LNCaP clone FGC (cell line): ENCODE results near the gene CCDC14.

Experiments
- DNase-seq: peaks from one replicate; pipeline ENCODE4 v3.0.0-alpha.2; 2011; ENCODE audit warnings: low read depth
- H3K4me3 ChIP-seq: 2 replicates; pipeline ENCODE4 v1.5.1; 2011; ENCODE audit warnings: mild to moderate bottlenecking, low read depth, low read length, control low read depth
- TF ChIP-seq, protein P1 (sequence below): IDR thresholded peaks from 2 replicates; pipeline ENCODE4 v1.5.1; 2012; ENCODE audit warnings: mild to moderate bottlenecking; ENCODE audit not compliant: control insufficient read depth, insufficient read depth; ENCODE audit errors: extremely low read depth

CCDC14 gene

DNA sequence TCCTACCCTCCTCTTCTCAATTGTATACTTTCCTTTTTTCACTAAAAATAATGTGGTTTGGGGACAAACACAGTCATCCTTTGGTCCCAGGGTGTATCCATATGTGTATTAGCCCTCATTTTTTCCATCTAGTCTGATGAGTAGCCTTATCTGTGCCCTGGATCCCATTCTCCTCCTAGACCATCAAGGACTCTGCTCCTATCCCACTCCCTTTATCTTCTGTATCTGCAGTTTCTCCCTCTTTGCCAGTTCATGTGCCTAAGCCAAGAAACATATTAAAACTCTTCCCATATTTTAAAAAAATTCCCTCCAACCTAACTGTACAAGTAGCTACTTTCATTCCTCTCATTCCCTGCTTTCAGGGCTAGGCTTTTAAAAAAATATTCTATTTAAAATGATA lies 25.2 kb downstream of the CCDC14 start:
- no peak overlapping the region for H3K4me3 ChIP-seq
- TF ChIP-seq, protein P1, sequence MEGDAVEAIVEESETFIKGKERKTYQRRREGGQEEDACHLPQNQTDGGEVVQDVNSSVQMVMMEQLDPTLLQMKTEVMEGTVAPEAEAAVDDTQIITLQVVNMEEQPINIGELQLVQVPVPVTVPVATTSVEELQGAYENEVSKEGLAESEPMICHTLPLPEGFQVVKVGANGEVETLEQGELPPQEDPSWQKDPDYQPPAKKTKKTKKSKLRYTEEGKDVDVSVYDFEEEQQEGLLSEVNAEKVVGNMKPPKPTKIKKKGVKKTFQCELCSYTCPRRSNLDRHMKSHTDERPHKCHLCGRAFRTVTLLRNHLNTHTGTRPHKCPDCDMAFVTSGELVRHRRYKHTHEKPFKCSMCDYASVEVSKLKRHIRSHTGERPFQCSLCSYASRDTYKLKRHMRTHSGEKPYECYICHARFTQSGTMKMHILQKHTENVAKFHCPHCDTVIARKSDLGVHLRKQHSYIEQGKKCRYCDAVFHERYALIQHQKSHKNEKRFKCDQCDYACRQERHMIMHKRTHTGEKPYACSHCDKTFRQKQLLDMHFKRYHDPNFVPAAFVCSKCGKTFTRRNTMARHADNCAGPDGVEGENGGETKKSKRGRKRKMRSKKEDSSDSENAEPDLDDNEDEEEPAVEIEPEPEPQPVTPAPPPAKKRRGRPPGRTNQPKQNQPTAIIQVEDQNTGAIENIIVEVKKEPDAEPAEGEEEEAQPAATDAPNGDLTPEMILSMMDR, result no peak
- DNase-seq, result no peak

DNA sequence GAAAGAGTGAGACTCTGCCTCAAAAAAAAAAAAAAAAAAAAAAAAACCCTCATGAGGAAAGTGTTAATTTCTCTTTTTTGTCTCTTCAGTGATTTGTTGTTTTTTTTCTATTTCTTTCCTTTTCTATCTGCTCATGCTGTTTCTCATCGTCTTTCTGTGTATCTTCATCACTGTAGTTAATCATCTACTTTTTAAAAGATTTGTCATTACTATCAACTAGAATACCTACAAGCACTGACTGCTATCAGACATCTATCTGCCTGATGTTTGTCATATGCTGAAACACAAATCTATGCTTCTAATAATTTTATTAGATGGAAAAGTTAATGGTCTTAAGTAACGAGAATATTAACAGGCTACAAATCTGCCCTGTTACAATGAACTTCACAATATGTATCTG lies 26.8 kb downstream of the CCDC14 start:
- H3K4me3 ChIP-seq, result no peak overlapping the region
- TF ChIP-seq, protein P1, result no peak
- DNase-seq, result no peak

DNA sequence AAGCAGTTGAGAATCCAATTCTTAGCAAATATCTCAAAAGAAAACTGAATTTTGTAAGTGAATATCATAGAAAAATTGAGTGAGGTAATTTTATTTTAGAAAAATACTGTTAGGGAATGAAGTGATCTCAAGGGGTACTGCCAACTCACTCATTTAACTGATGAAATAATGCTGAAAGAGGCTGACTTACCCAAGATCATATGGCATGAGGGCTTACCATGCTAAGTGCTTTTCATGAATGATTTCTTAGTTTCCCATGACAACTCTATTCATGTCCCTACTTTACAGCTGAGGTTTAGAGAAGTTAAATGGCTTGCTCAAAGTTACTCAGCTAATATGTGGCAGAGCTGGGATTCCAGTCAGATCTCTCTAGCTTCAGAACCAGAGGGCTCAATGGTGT lies 30.6 kb downstream of the CCDC14 start:
- TF ChIP-seq, protein P1, result no peak
- DNase-seq, result no peak
- no peak overlapping the region for H3K4me3 ChIP-seq

DNA sequence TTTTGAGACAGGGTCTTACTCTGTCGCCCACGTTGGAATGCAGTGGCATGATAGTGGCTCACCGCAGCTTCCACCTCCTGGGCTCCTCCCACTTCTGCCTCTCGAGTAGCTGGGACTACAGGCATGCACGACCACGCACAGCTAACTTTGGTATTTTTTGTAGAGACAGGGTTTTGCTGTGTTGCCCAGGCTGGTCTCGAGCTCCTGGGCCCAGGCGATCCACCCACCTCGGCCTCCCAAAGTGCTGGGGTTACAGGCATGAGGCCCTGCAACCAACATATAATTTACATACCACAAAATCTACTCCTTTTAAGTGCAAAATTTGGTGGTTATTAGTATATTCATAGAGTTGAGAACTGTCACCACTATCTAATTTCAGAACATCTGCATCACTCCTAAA lies 31.7 kb downstream of the CCDC14 start:
- no peak overlapping the region for H3K4me3 ChIP-seq
- no peak for DNase-seq
- TF ChIP-seq, protein P1, result no peak

DNA sequence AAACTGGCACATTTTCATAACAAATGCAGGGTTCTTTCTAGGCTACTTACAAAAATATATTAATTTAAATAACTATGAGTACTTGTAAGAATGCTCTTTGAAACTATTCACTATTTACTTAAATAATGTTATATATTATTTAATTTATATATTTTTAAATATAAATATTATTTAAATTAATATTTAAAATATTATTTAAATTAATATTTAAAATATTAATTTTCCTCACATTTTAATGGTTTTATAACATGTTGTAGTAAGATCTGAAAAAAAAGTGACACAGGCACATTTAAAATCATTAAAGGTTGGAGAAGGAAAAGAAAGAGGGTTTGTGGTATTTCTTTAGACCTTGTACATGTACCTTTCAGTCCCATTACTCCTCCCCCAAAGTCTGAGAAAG lies 34.6 kb downstream of the CCDC14 start:
- no peak for DNase-seq
- TF ChIP-seq, protein P1, result no peak

DNA sequence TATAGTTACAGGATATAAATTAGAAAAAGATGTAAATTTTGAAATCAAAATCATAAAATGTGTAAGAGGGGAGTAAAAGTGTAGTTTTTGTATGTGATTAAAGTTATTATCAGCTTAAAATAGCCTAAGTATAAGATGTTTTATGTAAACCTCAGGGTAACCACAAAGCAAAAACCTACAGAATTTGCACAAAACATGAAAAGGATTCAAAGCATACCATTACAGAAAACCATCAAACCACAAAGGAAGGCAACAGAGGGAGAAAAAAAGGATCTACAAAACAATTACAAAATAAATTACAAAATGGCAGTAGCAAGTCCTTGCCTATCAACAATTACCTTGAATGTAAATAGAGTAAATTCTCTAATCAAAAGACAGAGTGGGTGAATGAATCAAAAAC lies 40.2 kb downstream of the CCDC14 start:
- no peak for DNase-seq
- H3K4me3 ChIP-seq, result no peak overlapping the region
- TF ChIP-seq, protein P1, result no peak

More for the DNA sequence above, 34.6 kb downstream of the CCDC14 start:
- no peak overlapping the region for H3K4me3 ChIP-seq

DNA sequence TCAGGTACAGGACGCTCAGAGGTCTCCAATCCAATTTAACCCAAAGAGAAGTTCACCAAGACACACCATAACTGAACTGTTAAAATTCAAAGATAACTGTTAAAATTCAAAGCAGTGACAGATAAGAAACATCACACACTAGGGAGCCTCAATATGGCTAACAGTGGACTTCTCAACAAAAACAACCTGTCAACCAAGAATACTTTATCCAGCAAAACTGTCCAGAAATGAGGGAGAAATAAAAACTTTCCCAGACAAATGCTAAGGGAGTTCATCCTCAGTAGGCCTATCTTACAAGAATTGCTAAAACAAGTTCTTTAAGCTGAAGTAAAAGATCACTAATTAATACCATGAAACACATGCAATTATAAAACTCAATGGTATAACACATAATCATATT lies 40.6 kb downstream of the CCDC14 start:
- TF ChIP-seq, protein P1, result no peak
- no peak for DNase-seq
- H3K4me3 ChIP-seq, result no peak overlapping the region
